GM19351 (cell line): Measurements from ENCODE around the gene SLC39A13.

Experiments used
- ATAC-seq: cut with Tn5 transposase; IDR thresholded peaks from one replicate; pipeline ENCODE4 v1.9.1; 2021; ENCODE audit warnings: mild to moderate bottlenecking, moderate library complexity; ENCODE audit not compliant: unreplicated experiment

Gene SLC39A13

DNA sequence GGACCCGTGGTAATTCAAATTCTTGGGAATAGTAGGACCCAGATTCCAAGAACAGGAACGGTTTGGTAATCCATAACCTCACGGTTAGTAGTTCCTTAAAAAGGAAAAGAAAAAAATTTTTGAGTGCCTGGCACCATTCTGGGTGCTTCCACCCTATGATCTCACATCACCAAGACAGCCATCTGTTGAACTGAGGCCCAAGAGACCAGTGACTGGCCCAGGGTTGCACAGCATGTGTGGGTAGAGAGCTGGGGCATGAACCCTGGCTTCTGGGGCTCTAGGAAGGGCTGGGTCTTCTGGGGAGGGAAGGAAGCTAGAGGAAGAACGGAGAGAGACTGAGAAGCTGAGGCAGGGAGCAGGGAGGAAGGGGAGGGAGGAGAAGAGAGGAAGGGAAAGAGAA, 25.3 kb upstream of the SLC39A13 start:
- ATAC-seq = no peak

DNA sequence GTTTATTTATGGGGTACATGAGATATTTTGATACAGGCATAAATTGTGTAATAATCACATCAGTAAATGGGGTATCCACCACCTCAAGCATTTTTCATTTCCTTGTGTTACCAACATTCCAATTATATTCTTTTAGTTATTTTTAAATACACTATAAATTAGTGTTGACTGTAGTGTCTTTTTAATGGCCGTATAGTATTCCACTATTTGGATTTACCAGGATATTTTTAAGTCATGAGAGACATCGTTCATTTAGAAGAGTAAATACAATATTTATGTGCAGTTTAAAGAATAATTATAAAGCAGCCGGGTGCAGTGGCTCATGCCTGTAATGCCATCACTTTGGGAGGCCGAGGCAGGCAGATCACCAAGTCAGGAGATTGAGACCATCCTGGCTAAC, 23.9 kb upstream of the SLC39A13 start:
- no peak for ATAC-seq

DNA sequence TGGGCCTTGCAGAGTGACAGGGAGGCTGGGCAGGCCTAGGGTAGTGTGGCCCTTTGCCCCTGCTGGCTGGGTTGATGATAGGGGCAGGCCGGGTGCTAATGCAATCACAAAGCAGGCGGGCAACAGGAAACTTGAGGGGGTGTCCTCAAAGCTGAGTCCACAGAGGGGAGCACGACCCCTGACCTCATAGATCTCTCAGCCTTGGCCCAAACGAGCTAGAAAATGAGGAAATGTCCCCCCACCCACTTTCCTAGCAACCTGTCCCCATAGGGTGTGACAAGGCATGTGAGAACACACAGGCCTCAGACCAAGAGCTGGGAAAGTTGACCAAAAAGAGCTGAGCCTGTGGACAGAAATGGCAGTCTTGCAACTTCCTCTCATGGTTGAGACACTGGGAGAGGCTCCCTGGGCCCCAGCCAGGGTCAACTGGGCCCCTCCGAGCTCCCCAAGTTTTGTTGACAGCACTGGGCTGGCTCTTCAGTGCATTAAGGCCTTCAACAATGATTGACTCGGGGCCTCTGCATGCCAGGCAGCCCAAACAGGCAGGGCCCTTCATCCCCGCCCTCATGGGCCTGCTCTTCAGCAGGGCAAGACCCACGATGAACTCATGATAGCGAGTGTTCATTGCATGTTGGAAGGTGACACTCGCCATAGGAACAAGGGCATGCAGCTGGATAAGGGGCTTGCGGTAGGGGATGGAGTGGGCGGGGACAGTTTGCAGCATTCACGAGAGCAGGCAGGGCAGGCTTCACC, 20.3 kb upstream of the SLC39A13 start:
- no peak for ATAC-seq

DNA sequence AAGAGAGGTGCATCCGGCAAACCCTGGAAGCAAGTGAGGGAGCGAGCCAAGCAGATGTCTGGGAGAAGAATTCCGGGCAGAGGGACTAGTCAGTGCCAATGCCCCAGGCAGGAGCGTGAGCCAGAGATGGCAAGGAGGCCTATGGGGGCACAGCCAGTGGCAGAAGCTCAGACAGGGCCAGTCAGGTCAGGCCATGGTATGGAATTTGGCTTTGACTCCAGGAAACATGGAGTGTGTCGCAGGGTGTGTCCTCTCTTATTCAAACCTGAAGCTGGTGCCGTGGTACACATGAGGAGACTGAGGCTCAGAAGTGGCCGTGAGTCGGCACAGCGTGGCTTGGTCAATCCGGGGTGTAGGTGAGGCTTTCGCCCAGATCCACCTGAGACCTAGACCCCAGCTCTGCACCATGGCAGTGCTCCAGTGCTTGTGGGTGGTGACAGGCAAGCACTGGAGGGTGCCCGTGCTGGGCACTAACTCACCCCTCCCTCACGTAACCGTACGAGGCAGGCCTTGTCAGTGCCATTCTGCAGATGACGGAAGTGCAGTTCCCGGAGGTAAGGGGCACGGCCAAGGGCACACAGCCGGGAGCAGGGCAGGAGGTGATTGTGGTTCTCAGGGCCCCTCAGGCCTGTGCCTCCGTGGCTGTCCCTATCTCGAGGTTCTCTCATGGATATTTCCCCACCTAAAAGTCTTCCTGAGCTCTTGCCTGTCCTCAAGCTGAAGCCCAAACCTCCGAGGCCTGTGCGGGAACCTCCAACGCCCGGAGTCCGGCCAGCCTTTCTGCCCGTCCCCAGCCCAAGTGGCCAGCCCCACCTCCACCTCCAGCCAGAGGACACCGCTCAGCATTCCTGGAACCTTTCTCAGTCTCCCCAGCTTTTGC, 19.5 kb upstream of the SLC39A13 start:
- no peak for ATAC-seq

DNA sequence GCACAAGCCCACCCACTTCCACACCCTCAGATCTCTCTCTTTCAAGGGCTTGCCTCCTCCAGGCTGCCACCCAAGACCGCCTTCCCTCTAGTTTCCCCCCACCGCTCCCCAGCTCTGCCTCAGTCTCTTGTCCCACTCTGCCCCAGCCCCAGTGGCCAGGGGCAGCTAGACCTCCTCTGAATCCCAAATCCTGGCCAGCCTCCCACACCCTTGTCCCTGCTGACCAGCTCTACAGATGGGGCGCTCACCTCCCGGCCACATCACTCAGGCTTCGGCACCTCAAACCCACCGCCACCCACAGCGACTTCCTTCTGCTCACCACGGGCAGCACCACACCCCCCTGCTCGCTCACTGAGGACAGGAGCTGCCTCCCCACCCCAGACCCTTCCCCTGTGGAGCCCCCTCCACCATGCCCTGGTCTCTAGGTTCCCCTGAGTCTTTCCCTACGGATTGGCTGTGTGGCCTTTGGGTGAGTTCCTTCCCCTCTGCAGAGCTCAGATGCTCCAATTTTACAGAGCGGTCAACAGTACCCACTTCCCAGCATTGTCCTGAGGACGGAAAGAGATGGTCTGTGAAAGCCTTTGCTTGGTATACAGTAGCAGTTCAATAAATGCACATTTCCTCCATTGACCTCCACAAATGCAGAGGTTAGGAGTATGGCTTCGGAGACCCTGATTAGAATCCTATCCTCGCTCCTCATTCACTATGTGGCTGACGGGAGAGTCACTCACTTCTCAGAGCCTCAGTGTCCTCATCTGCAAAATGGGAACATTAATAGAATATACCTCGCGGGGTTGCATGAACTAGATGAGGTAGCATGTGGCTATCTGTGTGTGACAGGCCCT, 18.6 kb upstream of the SLC39A13 start:
- ATAC-seq = no peak

DNA sequence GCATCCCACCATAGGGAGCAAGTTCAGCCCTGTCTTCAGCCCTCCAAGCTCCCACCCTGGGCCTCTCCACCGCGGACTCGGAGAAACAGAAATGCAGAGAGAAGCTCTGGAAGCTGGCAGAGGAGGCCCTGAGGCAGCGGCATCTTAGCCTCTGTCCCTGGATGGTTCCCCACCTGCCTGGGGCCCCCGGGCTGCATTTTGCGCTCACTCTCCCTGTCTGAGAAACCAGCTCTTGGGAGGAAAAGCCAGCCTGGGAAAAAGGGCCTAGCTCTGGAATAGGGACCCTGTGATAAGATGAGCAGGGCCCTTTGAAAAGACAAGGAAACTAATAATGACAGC, 18.0 kb upstream of the SLC39A13 start:
- no peak for ATAC-seq

DNA sequence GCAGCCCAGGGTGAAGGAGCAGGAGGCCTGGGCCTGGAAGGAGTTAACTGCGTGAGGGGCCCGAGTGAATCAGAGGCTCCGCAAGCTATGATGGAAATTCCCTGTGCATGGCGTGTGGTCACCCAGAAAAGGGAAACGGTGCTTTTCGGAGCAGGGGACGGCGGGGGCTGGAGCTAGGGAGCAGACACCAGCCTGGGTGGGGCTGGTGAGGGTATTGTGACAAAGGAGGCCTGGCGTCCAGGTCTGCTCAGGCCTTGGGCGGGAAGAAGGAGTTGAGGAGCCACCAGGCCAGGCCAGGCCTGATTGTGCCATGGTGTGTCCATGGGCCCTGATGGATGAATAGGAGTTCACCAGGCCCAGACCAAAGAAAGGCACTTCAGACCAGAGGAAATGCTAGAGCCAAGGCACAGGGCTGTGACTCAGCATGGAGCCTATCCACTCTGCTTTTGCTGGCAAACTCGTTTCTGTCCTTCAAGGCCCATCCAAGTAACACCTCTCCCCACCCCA, 17.3 kb upstream of the SLC39A13 start:
- ATAC-seq = peak; percentile 49

DNA sequence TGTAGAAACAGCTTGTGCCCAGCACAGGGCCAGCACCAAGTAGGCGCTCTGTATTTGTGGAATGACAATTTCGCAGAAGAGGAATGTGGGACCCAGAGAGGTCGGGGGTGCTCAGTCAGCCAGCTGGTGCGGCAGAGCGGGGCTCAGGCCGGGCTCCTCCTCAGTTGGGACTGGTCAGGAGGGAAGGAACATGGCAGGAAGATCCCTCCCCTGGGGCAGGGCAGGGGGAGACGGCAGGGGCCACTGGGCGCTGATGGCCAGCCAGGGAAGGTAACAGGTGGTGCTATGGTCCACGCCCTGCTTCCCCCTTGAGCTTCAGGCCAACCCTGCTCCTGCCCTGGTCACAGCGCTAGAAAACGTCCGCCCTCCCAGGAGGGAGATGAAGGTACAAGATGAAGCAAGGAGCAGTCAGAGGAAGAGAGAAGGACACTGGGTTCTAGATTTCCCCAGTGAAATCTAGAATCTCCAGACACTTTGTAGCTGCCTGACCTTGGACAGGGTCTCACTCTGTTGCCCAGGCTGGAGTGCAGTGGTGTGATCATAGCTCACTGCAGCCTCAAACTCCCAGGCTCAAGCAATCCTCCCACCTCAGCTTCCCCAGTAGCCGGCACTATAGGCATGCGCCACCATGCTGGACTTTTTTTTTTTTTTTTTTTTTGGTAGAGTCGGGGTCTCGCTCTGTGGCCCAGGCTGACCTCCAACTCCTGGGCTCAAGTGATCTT, 16.5 kb upstream of the SLC39A13 start:
- ATAC-seq = no peak

DNA sequence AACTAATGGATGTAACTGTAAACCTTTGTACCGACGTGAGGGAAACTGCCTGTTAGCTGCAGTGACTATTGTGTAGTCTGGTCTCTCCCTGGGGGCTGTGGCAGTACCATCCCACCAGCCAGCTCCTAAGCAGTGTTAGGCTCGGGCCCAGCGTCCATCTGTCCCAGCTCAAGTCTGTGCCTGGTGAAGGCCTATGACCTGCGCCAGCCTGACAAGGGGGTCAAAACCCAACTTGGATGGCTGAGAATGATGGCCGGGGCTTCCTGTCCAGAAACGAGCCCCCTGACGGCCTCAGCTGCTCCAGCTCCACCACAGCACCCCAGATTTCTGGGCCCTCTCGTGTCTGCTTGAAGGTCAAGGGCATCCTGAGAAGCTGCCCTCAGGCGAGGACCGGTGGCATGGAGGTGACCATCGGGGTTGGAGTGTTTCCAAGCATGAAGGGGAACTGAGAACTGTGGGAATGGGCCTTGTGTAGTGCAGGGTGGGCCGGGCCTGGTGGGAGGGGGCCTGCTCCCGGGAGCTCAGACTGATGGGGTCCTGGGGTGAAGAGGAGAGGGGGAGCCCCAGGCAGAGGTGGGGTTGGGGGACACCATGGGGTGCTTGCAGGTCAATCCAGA, 15.7 kb upstream of the SLC39A13 start:
- ATAC-seq = no peak

DNA sequence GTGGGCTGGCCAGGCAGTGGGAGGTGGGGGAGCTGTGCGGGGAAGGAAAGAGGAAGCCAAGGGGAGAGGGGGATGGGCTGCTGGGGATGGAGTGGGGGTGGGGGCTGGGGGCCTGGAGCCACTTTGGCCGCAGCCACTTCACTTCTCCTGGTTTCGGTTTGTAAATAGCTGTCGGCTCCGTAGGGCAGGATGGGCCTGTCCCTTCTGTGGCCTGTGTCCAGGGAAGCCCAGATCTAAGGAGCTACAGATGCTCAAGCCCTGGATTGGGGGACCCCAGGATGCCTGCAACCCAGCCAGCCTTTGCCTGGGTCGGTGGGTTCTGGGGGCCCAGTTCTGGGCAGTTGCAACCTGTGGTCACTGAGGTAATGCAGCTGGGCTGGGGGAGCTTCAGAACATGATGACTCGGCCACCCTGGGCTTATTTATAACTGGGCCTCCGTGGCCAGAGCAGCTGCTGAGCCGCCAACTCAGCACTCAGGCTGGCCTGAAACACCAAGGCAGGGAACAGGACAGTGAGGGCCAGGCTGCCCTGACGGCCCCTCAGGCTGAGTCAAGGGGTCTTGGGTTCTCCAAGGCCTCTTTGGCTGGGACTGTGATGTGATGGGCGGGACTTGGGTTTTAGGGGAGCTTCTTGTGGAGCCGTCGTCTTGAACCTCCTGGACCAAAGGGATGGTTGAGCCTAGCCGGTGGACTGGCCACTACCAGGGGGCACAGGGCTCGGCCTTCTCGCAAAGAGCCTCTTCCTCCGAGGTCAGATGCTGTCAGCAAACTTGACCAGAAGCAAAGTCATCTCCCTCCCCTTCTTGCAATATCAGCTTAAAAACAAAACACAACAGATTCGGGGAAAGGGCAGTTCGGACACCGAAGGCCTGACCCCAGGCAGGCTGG, 15.0 kb upstream of the SLC39A13 start:
- no peak for ATAC-seq

DNA sequence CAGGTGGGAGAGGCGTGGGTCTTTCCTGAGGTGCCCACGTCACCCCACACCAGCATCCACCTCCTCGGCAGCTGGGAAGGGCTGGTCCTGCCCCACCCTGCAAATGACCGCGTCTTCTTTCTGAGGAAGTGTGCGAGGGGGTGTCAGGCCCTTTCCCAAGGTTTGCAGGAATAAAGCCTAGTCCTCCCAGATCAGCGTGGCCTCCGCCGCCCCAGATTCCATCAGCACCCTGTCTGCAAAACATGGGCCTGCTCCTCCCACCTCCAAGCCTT, 14.4 kb upstream of the SLC39A13 start:
- no peak for ATAC-seq

DNA sequence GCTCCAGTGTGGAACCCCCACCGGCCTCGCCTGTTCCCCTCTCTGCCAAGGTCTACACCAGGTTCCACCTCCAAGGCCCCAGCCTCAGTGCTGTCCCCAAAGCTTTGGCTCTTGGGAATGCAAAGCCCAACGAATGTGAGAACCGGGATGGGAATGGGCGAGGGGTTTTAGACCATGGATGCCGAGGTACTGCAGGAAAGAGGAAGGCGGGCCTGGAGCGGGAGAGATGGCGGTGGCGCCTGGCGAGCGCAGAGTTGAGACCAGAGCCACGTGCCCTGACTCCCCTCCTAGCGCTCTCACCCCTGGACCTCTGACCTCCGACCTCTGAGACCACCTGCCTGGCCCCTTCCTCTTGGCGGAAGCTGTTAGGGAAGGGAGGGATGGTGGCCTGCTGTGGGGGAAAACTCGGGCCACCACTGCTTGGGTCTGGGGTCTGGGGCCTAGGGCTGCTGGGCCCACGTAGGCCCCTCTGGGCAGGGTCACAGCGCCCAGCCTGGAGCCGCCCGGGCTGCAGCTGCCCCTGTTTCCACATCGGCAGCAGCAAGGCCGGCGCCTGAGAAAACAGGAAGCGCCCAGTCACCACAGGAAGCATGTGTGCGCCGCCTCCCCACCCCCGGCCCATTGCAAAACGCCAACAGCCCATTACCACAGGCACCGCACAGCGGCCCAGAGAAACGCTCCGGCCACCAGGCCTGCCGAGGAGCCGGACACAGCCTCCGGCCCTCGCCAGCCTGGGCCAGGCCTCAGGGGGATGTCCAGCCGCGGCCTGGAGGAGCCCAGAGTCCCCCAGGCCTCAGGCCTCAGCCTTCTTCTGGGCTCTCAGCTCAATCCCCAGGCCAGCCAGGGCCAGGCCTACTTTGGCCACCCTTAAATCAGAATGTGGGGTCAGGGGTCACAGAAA, 13.8 kb upstream of the SLC39A13 start:
- ATAC-seq = peak; percentile 57

DNA sequence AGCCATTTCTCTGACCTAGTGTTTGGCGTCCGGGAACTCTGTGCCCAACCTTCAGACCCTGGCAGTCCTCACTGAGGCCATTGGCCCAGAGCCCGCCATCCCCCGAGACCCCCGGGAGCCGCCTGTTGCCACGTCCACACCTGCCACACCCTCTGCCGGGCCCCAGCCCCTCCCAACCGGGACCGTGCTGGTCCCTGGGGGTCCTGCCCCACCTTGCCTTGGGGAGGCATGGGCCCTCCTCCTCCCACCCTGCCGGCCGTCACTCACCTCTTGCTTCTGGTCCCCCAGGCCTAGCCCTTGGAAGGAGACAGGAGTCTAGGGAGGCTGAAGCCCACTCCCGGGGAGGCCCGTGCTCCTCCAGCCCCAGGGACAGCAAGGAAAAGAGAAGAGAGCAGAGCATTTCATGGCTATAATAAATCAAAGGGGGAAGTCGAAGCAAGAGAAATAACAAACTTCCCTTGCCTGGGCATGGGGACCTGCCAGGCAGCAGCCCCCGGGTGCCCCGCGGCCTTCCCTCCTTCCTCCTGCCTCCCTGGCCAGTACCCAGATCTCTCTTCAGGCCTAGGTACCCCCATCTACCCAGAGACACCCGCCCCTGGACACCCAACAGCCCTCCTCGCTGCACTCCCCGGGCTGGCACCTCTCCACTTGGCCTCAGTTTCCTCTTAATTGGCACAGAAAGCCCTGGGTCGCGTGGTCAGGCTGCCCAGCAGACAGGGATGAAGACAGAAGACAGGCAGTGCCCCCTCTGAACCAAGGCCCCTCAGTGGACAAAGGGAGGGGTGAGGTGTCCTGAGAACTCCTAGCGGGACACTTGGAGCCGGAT, 13.0 kb upstream of the SLC39A13 start:
- ATAC-seq = no peak

DNA sequence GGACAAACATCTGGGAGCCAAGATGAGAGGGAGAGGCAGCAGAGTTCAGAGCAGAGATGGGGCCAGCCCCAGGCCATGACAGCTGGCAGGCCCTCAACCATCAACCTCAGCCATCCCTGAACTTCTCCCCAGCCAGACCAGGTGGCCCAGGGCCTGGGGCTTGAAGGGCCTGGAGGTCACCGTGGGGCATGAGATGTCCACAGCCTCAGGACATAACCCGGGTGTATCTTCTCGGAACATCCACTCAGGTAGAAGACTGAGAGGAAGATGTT, 12.4 kb upstream of the SLC39A13 start:
- ATAC-seq = no peak

DNA sequence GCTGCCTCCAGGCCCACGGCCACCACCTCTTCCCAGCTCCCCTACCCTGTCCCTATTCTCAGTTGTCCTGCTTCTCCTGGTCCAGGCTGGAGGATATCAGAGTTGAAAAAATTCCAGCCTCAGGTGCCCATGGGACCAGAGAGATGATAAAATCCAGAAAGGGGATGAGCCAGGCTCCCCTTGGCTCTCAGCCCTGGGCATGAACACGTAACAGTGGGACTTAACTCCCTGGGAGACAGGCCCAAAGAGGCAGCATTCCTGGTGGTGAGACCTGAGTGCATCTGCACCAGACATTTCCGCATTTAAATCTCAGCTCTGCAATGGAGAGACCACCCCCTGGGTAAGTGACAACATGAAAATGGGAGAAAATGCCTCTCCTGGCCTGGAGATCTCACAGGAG, 10.4 kb upstream of the SLC39A13 start:
- ATAC-seq = no peak

DNA sequence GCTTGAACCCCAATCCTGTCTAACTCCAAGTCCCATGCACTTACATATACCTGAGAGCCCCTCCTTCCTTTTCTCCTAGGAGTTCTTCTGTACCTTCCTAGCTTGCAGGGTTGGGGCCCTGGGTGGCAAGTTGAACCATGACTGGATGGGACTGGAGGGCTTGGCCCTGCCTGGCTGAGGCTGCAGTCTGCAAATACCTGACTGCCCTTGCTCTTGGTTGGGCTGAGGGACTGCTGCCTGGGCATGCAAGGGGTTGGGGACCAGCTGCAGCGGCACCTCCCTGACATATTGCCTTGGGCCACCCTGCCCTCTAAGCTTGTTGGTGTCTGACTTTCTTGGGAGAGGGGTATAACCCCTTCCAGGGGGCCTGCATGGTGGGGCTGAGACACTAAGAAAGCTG, 9.8 kb upstream of the SLC39A13 start:
- no peak for ATAC-seq

DNA sequence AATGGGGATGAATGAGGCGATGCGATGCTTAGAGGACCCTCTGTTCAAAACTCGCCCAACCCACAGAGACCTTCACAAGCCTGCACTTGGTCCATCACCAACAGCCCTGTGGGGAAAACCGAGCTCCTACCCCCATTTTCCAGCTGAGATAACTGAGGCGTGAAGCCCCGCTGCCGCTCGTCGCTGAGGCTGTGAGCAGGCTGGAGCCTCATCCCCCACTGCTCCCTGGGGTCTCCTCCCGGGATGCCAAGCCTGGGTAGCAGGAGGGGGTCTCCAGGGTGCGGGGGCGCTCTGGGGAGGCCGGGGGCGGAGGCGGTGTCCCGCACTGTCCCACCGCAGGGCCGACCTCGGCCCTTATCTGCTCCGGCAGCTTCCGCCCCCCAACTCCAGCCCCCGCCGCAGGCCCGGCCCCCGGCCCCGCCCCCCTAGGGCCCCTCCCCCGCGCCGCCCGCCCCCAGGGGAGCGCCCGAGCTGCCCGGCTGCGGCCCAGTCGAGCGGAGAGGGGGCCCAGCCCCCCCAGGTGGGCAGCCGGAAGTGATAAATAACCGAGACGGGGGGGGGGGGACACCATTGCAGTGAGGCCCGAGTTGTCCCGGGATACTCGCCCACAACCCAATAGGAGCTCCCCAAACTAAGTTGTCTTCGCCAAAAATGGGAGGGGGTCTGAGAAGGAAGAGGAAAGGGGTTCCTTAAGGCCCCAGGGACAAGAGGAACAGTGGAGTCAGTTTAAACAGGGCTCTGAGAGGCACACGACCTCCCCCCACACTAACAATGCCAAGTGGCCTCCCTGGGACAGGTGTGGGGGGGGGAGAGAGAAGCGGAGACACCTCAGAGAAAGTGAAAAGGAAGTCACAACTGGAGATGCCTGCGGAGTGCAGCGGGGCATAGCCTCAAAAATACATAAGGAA, 8.3 kb upstream of the SLC39A13 start:
- ATAC-seq = peak; percentile 50
